ENCODE measurements around the gene ARVCF. TPM values are rescaled to one million over a fixed set of nuclear protein-coding genes. Genes with fewer than 3 reads are reported as not detected.

The ARVCF gene
- polyA plus RNA-seq, 1 of the 3 experiments (the other 2 are of a cell fraction): 27.4 TPM

GRCh38 chr22:20035375-20036083 lies 18.9 kb upstream of the ARVCF start:
- no peak overlapping the region for H3K4me2 ChIP-seq
- 91% methylated on average over 16 of the region's 16 CpGs for WGBS (ENCODE audit: low lambda C conversion rate)
- H3K27me3 ChIP-seq (ENCODE audit: insufficient read depth): no peaks in the 10 kb centered on the region
- no peak overlapping the region for H3K4me3 ChIP-seq (ENCODE audit: low read depth in 2 of 2, low read length in 1 of 2)
- TF ChIP-seq EP300 (IDR thresholded peaks at IDR 0.05; ENCODE audit: borderline replicate concordance in 1 of 2, low read depth in 1 of 2, low read length in 1 of 2) (no peak), USF2 (IDR thresholded peaks at IDR 0.05; ENCODE audit: borderline replicate concordance, low read depth, low read length) (no peak), TAF1 (IDR thresholded peaks at IDR 0.05; ENCODE audit: borderline replicate concordance, low read depth, low read length) (no peak), MEF2A (IDR thresholded peaks at IDR 0.05; ENCODE audit: borderline replicate concordance, low read depth) (no peak), MXI1 (IDR thresholded peaks at IDR 0.05; ENCODE audit: low read depth, low read length) (no peak), CHD2 (IDR thresholded peaks at IDR 0.05; ENCODE audit: low read length, partially characterized antibody) (no peak), POLR2AphosphoS5 (IDR thresholded peaks at IDR 0.05; ENCODE audit: low read depth, low read length) (no peak), RXRA (IDR thresholded peaks at IDR 0.05; ENCODE audit: borderline replicate concordance, low read depth) (no peak), EZH2phosphoT487 (IDR thresholded peaks at IDR 0.05; ENCODE audit: borderline replicate concordance, low read depth) (no peak), NRF1 (IDR thresholded peaks at IDR 0.05; ENCODE audit: low read depth, low read length) (no peak), RAD21 (IDR thresholded peaks at IDR 0.05; ENCODE audit: low read length) (no peak)
- TF ChIP-seq, protein P1, sequence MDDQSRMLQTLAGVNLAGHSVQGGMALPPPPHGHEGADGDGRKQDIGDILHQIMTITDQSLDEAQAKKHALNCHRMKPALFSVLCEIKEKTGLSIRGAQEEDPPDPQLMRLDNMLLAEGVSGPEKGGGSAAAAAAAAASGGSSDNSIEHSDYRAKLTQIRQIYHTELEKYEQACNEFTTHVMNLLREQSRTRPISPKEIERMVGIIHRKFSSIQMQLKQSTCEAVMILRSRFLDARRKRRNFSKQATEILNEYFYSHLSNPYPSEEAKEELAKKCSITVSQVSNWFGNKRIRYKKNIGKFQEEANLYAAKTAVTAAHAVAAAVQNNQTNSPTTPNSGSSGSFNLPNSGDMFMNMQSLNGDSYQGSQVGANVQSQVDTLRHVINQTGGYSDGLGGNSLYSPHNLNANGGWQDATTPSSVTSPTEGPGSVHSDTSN (IDR thresholded peaks at IDR 0.05): no peak
- TF ChIP-seq, protein P2, sequence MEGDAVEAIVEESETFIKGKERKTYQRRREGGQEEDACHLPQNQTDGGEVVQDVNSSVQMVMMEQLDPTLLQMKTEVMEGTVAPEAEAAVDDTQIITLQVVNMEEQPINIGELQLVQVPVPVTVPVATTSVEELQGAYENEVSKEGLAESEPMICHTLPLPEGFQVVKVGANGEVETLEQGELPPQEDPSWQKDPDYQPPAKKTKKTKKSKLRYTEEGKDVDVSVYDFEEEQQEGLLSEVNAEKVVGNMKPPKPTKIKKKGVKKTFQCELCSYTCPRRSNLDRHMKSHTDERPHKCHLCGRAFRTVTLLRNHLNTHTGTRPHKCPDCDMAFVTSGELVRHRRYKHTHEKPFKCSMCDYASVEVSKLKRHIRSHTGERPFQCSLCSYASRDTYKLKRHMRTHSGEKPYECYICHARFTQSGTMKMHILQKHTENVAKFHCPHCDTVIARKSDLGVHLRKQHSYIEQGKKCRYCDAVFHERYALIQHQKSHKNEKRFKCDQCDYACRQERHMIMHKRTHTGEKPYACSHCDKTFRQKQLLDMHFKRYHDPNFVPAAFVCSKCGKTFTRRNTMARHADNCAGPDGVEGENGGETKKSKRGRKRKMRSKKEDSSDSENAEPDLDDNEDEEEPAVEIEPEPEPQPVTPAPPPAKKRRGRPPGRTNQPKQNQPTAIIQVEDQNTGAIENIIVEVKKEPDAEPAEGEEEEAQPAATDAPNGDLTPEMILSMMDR (IDR thresholded peaks at IDR 0.05): no peak
- TF ChIP-seq, protein P3, sequence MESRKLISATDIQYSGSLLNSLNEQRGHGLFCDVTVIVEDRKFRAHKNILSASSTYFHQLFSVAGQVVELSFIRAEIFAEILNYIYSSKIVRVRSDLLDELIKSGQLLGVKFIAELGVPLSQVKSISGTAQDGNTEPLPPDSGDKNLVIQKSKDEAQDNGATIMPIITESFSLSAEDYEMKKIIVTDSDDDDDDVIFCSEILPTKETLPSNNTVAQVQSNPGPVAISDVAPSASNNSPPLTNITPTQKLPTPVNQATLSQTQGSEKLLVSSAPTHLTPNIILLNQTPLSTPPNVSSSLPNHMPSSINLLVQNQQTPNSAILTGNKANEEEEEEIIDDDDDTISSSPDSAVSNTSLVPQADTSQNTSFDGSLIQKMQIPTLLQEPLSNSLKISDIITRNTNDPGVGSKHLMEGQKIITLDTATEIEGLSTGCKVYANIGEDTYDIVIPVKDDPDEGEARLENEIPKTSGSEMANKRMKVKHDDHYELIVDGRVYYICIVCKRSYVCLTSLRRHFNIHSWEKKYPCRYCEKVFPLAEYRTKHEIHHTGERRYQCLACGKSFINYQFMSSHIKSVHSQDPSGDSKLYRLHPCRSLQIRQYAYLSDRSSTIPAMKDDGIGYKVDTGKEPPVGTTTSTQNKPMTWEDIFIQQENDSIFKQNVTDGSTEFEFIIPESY (IDR thresholded peaks at IDR 0.05; ENCODE audit: borderline replicate concordance, low read depth): no peak
- TF ChIP-seq, protein P4, sequence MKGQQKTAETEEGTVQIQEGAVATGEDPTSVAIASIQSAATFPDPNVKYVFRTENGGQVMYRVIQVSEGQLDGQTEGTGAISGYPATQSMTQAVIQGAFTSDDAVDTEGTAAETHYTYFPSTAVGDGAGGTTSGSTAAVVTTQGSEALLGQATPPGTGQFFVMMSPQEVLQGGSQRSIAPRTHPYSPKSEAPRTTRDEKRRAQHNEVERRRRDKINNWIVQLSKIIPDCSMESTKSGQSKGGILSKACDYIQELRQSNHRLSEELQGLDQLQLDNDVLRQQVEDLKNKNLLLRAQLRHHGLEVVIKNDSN (IDR thresholded peaks at IDR 0.05; ENCODE audit: borderline replicate concordance, low read depth): no peak
- no peak overlapping the region for H3K27ac ChIP-seq (ENCODE audit: low read depth in 2 of 2, low read length in 1 of 2)
- no peak overlapping the region for H3K9ac ChIP-seq
- no peak for DNase-seq
- no peak overlapping the region for H2AFZ ChIP-seq (ENCODE audit: low read depth)
- POLR2A ChIA-PET: no interaction called here
- H4K20me1 ChIP-seq (ENCODE audit: insufficient read depth): 0 out of 2 replicates have a peak, but pooled peaks cover 7% of the 10 kb centered on the region
- H3K9me3 ChIP-seq: no peaks in the 10 kb centered on the region
- H3K9me2 ChIP-seq: no peaks in the 10 kb centered on the region
- CTCF ChIA-PET: no interaction called here
- H3K36me3 ChIP-seq (replicated peaks in 1 of 2; ENCODE audit: control insufficient read depth in 1 of 2, insufficient read depth in 2 of 2, low read length in 1 of 2): no peaks in the 10 kb centered on the region
- H3F3A ChIP-seq (replicated peaks; ENCODE audit: insufficient read depth): no peaks in the 10 kb centered on the region
- H3K4me1 ChIP-seq (ENCODE audit: control insufficient read depth in 1 of 2, insufficient read depth in 2 of 2, low read depth in 1 of 2, low read length in 1 of 2): peaks cover 0 to 18% of the 10 kb centered on the region in 2 experiments; a peak in 1 of 4 replicates
- H3K79me2 ChIP-seq (ENCODE audit: insufficient read depth): peaks cover 16% of the 10 kb centered on the region; the same call in 1 of the 2 replicates

Measured in SK-N-SH (cell line).